Naive thymus-derived CD4-positive, alpha-beta T cell (primary cell): Measurements from ENCODE around the gene PTPRM. TPM values are rescaled to one million over a fixed set of nuclear protein-coding genes. Genes with fewer than 3 reads are reported as not detected.

ENCODE experiments used
- ATAC-seq: fragments of 150-1000 bp; cut with Tn5 transposase; 2 replicates; pipeline ENCODE4 v1.10.0; 2021; ENCODE audit warnings: mild to moderate bottlenecking, moderate library complexity
- CTCF ChIA-PET: fragments of 350-600 bp; sonication (Branson Sonifier 250); formaldehyde crosslinking; loops from one replicate; lab custom pipeline; 2021; ENCODE audit warnings: antibody characterized with exemption; lab: Charles Lee
- POLR2A ChIA-PET: fragments of 350-600 bp; sonication (Branson Sonifier 250); formaldehyde crosslinking; loops from one replicate; lab custom pipeline; 2021; ENCODE audit warnings: antibody characterized with exemption, inconsistent platforms; lab: Charles Lee
- DNase-seq, 9 donors: peaks; one replicate each; pipeline versions ENCODE4 v3.0.0 to v3.0.0-alpha.2; 2020 to 2022; ENCODE audit warnings: mixed read lengths in 1 of 9
- H3K27ac ChIP-seq: one replicate; pipeline ENCODE4 v1.7.0; 2013; ENCODE audit warnings: mild to moderate bottlenecking, low read depth, low read length, moderate library complexity
- H3K27me3 ChIP-seq, 2 donors: one replicate each; pipeline ENCODE4 v1.7.0; 2013; ENCODE audit warnings: low read length in 2 of 2, mild to moderate bottlenecking in 2 of 2, moderate library complexity in 2 of 2; ENCODE audit not compliant: control insufficient read depth in 2 of 2, insufficient read depth in 2 of 2
- H3K36me3 ChIP-seq, 3 experiments: 1 replicate in 2 of 3; 2 replicates in 1 of 3; pipeline ENCODE4 v1.7.0; 2013; ENCODE audit warnings: low read length in 3 of 3, mild to moderate bottlenecking in 3 of 3, moderate library complexity in 1 of 3; ENCODE audit not compliant: insufficient read depth in 3 of 3, control insufficient read depth in 2 of 3
- H3K4me1 ChIP-seq, 2 donors: one replicate each; pipeline ENCODE4 v1.7.0; 2013; ENCODE audit warnings: low read length in 2 of 2, mild to moderate bottlenecking in 2 of 2, moderate library complexity in 1 of 2; ENCODE audit not compliant: control insufficient read depth in 2 of 2, insufficient read depth in 2 of 2
- H3K4me3 ChIP-seq: 2 replicates; pipeline ENCODE4 v1.7.0; 2013; ENCODE audit warnings: mild to moderate bottlenecking, low read length
- H3K9me3 ChIP-seq, 3 experiments: 1 replicate in 2 of 3; 2 replicates in 1 of 3; pipeline ENCODE4 v1.7.0; 2013; ENCODE audit warnings: low read length in 3 of 3; ENCODE audit not compliant: control insufficient read depth in 2 of 3
- H3K27ac Mint-ChIP-seq, 9 donors: one replicate each; pipeline ENCODE4 v1.8.0; 2020 to 2022; ENCODE audit warnings: mixed read lengths in 9 of 9, mild to moderate bottlenecking in 8 of 9, moderate library complexity in 5 of 9, inconsistent platforms in 2 of 9
- H3K27me3 Mint-ChIP-seq, 5 donors: one replicate each; pipeline ENCODE4 v1.8.0; 2021 to 2022; ENCODE audit warnings: mixed read lengths in 5 of 5, mild to moderate bottlenecking in 1 of 5
- H3K36me3 Mint-ChIP-seq, 5 donors: one replicate each; pipeline ENCODE4 v1.8.0; 2020 to 2022; ENCODE audit warnings: mixed read lengths in 5 of 5, mild to moderate bottlenecking in 3 of 5, inconsistent platforms in 1 of 5
- H3K4me1 Mint-ChIP-seq, 7 donors: one replicate each; pipeline ENCODE4 v1.8.0; 2020 to 2022; ENCODE audit warnings: mixed read lengths in 7 of 7, mild to moderate bottlenecking in 3 of 7, inconsistent platforms in 1 of 7
- H3K4me3 Mint-ChIP-seq, 10 donors: one replicate each; pipeline ENCODE4 v1.8.0; 2020 to 2022; ENCODE audit warnings: mild to moderate bottlenecking in 10 of 10, mixed read lengths in 10 of 10, moderate library complexity in 6 of 10, inconsistent platforms in 2 of 10
- H3K9me3 Mint-ChIP-seq, 11 donors: one replicate each; pipeline ENCODE4 v1.8.0; 2020 to 2022; ENCODE audit warnings: mixed read lengths in 11 of 11, mild to moderate bottlenecking in 4 of 11, inconsistent platforms in 1 of 11, moderate library complexity in 1 of 11
- intact Hi-C, 2 donors: fragments of 100-400 bp; cut with micrococcal nuclease; formaldehyde crosslinking; loops; one replicate each; pipeline ENCODE4 v1.15.1; 2023
- polyA plus RNA-seq, 2 donors: library from polyadenylated mRNA; unstranded; fragments of 300-500 nt; fragmentation: Illumina TruSeq; gene quantifications; one replicate each; pipeline ENCODE4 v1.2.3, GENCODE V29; 2021
- total RNA-seq, 6 experiments: library from RNA in 5 of 6; stranded (reverse) in 5 of 6; gene quantifications; 1 replicate in 5 of 6; 2 replicates in 1 of 6; pipeline ENCODE4 v1.2.3 and lab custom pipeline; 2021 to 2026

PTPRM gene
- total and polyA plus RNA-seq, 7 experiments from 2014 or later, result 3.8 to 21.2 (median 8.4) TPM

- DNase-seq (no peak), ATAC-seq (no peak)
- intact Hi-C loops, result no loop called here
- peaks cover 0 to 9% (median 0%) of the 10 kb centered on the region in 11 donors for H3K9me3 Mint-ChIP-seq
- H3K27me3 ChIP-seq, result no peaks in the 10 kb centered on the region
- H3K4me1 Mint-ChIP-seq, result no peaks in the 10 kb centered on the region
- no peaks in the 10 kb centered on the region for H3K9me3 ChIP-seq
- no peak overlapping the region for H3K4me3 ChIP-seq
- no peaks in the 10 kb centered on the region for H3K27me3 Mint-ChIP-seq
- POLR2A ChIA-PET, result no interaction called here
- CTCF ChIA-PET, result no interaction called here
- H3K4me3 Mint-ChIP-seq, result no peak overlapping the region
- no peak overlapping the region for H3K27ac Mint-ChIP-seq
- H3K36me3 ChIP-seq, result no peaks in the 10 kb centered on the region
- no peak overlapping the region for H3K27ac ChIP-seq
- H3K4me1 ChIP-seq, result no peaks in the 10 kb centered on the region
- no peaks in the 10 kb centered on the region for H3K36me3 Mint-ChIP-seq
Measured at GRCh38 chr18:8001711-8002301, 434.7 kb downstream of the PTPRM start.

GRCh38 chr18:8003878-8004675 is 437.0 kb downstream of the PTPRM start:
- intact Hi-C loops, result no loop called here
- H3K4me3 Mint-ChIP-seq, result no peak overlapping the region
- no peak overlapping the region for H3K27ac Mint-ChIP-seq
- peaks cover 0 to 9% (median 0%) of the 10 kb centered on the region in 5 donors for H3K36me3 Mint-ChIP-seq
- Histone ChIP-seq H3K4me3 (no peak overlapping the region), H3K9me3 (no peaks in the 10 kb centered on the region), H3K27ac (no peak overlapping the region), H3K27me3 (no peaks in the 10 kb centered on the region), H3K4me1 (no peaks in the 10 kb centered on the region), H3K36me3 (no peaks in the 10 kb centered on the region)
- no peaks in the 10 kb centered on the region for H3K27me3 Mint-ChIP-seq
- H3K9me3 Mint-ChIP-seq, result peaks cover 0 to 9% (median 0%) of the 10 kb centered on the region in 11 donors
- H3K4me1 Mint-ChIP-seq, result no peaks in the 10 kb centered on the region
- ChIA-PET POLR2A (no interaction called here), CTCF (no interaction called here)
- no peak for DNase-seq
- no peak for ATAC-seq

GRCh38 chr18:8004792-8005191 is 437.7 kb downstream of the PTPRM start:
- ChIA-PET POLR2A (no interaction called here), CTCF (no interaction called here)
- ATAC-seq (no peak), DNase-seq (no peak)
- Histone ChIP-seq H3K4me1 (no peaks in the 10 kb centered on the region), H3K9me3 (no peaks in the 10 kb centered on the region), H3K27me3 (no peaks in the 10 kb centered on the region), H3K36me3 (no peaks in the 10 kb centered on the region), H3K4me3 (no peak overlapping the region), H3K27ac (no peak overlapping the region)
- Mint-ChIP-seq H3K36me3 (peaks cover 0 to 9% (median 0%) of the 10 kb centered on the region in 5 donors), H3K27ac (no peak overlapping the region), H3K4me1 (no peaks in the 10 kb centered on the region), H3K27me3 (no peaks in the 10 kb centered on the region), H3K4me3 (no peak overlapping the region), H3K9me3 (peaks cover 0 to 9% (median 0%) of the 10 kb centered on the region in 11 donors)
- intact Hi-C loops, result no loop called here

- Mint-ChIP-seq H3K27me3 (no peaks in the 10 kb centered on the region), H3K36me3 (peaks cover 0 to 9% (median 0%) of the 10 kb centered on the region in 5 donors), H3K4me1 (no peaks in the 10 kb centered on the region), H3K4me3 (no peak overlapping the region), H3K27ac (no peak overlapping the region), H3K9me3 (peaks cover 0 to 9% (median 0%) of the 10 kb centered on the region in 11 donors)
- Histone ChIP-seq H3K4me3 (no peak overlapping the region), H3K27me3 (no peaks in the 10 kb centered on the region), H3K36me3 (no peaks in the 10 kb centered on the region), H3K27ac (no peak overlapping the region), H3K9me3 (no peaks in the 10 kb centered on the region), H3K4me1 (no peaks in the 10 kb centered on the region)
- intact Hi-C loops, result no loop called here
- DNase-seq (no peak), ATAC-seq (no peak)
- ChIA-PET POLR2A (no interaction called here), CTCF (no interaction called here)
Measured at GRCh38 chr18:8005870-8006569, 438.9 kb downstream of the PTPRM start.

GRCh38 chr18:8006979-8007378 is 439.9 kb downstream of the PTPRM start:
- no peak overlapping the region for H3K27ac ChIP-seq
- POLR2A ChIA-PET, result no interaction called here
- CTCF ChIA-PET, result no interaction called here

GRCh38 chr18:8008033-8008432 is 440.9 kb downstream of the PTPRM start:
- no peaks in the 10 kb centered on the region for H3K27me3 Mint-ChIP-seq
- CTCF ChIA-PET, result interaction anchor here (0.6 kb wide), 1 partner anchor 39 kb away, joined by 3 read pairs; no protein-coding TSS in a partner anchor
- ATAC-seq, result no peak
- no peak overlapping the region for H3K4me3 Mint-ChIP-seq
- H3K4me3 ChIP-seq, result no peak overlapping the region
- H3K9me3 Mint-ChIP-seq, result peaks cover 0 to 9% (median 0%) of the 10 kb centered on the region in 11 donors
- H3K9me3 ChIP-seq, result no peaks in the 10 kb centered on the region
- H3K36me3 ChIP-seq, result no peaks in the 10 kb centered on the region
- no peak for DNase-seq
- no peaks in the 10 kb centered on the region for H3K4me1 Mint-ChIP-seq
- H3K27ac ChIP-seq, result no peak overlapping the region
- H3K27ac Mint-ChIP-seq, result no peak overlapping the region
- intact Hi-C loops, result no loop called here
- POLR2A ChIA-PET, result no interaction called here
- no peaks in the 10 kb centered on the region for H3K27me3 ChIP-seq
- H3K36me3 Mint-ChIP-seq, result peaks cover 0 to 12% (median 0%) of the 10 kb centered on the region in 5 donors
- H3K4me1 ChIP-seq, result no peaks in the 10 kb centered on the region

More at GRCh38 chr18:8006979-8007378, 439.9 kb downstream of the PTPRM start:
- no peaks in the 10 kb centered on the region for H3K27me3 Mint-ChIP-seq
- ATAC-seq, result no peak
- intact Hi-C loops, result no loop called here
- Histone ChIP-seq H3K27me3 (no peaks in the 10 kb centered on the region), H3K9me3 (no peaks in the 10 kb centered on the region), H3K36me3 (no peaks in the 10 kb centered on the region), H3K4me3 (no peak overlapping the region), H3K4me1 (no peaks in the 10 kb centered on the region)
- no peak for DNase-seq
- H3K36me3 Mint-ChIP-seq, result peaks cover 0 to 9% (median 0%) of the 10 kb centered on the region in 5 donors
- H3K27ac Mint-ChIP-seq, result no peak overlapping the region
- no peaks in the 10 kb centered on the region for H3K4me1 Mint-ChIP-seq
- H3K4me3 Mint-ChIP-seq, result no peak overlapping the region
- peaks cover 0 to 9% (median 0%) of the 10 kb centered on the region in 11 donors for H3K9me3 Mint-ChIP-seq
